PFSK-1 (cell line): ENCODE measurements around the gene PINK1.

ENCODE experiments used
- POLR2AphosphoS5 ChIP-seq: IDR thresholded peaks from 2 replicates; pipeline ENCODE4 v1.6.1; 2012; ENCODE audit warnings: low read depth, mild to moderate bottlenecking, control low read depth, low read length, moderate library complexity
- SIN3A ChIP-seq: IDR thresholded peaks from 2 replicates; pipeline ENCODE4 v1.6.1; 2012; ENCODE audit warnings: mild to moderate bottlenecking, low read length, moderate library complexity, borderline replicate concordance; ENCODE audit not compliant: insufficient read depth
- TF ChIP-seq, protein P1 (sequence below), 2 experiments: IDR thresholded peaks; 2 replicates each; pipeline versions ENCODE4 v1.6.1 to v1.8.0; 2011 to 2012; ENCODE audit warnings: low read depth in 2 of 2, low read length in 2 of 2, control low read depth in 1 of 2, inconsistent platforms in 1 of 2, mild to moderate bottlenecking in 1 of 2, moderate library complexity in 1 of 2; ENCODE audit not compliant: insufficient read depth in 1 of 2

DNA sequence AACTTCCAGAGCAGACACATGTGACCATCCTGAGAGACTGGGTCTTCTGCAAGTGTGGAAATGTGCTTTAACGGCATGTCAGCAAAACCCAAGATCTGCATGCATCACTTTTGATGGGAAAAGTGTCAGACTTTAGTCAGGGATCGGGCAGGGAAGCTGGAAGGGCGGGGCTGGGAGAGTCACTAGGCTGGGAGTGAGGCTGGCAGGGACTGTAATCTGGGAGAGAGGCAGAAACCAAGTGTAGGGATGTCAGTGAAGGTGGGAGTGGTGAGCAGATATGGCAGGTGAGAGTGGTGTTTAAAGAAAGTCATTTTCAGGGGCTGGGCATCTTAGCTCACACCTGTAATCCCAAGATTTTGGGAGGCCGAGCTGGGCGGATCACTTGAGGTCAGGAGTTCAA is 33.1 kb upstream of the PINK1 start:
- no peak for TF ChIP-seq POLR2AphosphoS5
- TF ChIP-seq, protein P1, sequence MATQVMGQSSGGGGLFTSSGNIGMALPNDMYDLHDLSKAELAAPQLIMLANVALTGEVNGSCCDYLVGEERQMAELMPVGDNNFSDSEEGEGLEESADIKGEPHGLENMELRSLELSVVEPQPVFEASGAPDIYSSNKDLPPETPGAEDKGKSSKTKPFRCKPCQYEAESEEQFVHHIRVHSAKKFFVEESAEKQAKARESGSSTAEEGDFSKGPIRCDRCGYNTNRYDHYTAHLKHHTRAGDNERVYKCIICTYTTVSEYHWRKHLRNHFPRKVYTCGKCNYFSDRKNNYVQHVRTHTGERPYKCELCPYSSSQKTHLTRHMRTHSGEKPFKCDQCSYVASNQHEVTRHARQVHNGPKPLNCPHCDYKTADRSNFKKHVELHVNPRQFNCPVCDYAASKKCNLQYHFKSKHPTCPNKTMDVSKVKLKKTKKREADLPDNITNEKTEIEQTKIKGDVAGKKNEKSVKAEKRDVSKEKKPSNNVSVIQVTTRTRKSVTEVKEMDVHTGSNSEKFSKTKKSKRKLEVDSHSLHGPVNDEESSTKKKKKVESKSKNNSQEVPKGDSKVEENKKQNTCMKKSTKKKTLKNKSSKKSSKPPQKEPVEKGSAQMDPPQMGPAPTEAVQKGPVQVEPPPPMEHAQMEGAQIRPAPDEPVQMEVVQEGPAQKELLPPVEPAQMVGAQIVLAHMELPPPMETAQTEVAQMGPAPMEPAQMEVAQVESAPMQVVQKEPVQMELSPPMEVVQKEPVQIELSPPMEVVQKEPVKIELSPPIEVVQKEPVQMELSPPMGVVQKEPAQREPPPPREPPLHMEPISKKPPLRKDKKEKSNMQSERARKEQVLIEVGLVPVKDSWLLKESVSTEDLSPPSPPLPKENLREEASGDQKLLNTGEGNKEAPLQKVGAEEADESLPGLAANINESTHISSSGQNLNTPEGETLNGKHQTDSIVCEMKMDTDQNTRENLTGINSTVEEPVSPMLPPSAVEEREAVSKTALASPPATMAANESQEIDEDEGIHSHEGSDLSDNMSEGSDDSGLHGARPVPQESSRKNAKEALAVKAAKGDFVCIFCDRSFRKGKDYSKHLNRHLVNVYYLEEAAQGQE (IDR thresholded peaks at IDR 0.05; ENCODE audit: insufficient read depth in 1 of 2, low read depth in 2 of 2, low read length in 2 of 2) = no peak
- no peak for TF ChIP-seq SIN3A
